ENCODE results near the gene GMDS. TPM values are rescaled to one million over a fixed set of nuclear protein-coding genes. Genes with fewer than 3 reads are reported as not detected.

GMDS gene
- total RNA-seq, 1 experiment from 2014 or later, result 35.0 TPM

- H3K27ac Mint-ChIP-seq, result no peak overlapping the region
- H3K4me1 Mint-ChIP-seq, result peaks cover 32% of the 10 kb centered on the region
- H3K9me3 Mint-ChIP-seq, result no peaks in the 10 kb centered on the region
- TF ChIP-seq MLX (CRISPR knock-in tag; IDR thresholded peaks at IDR 0.05) (no peak), FOXP4 (CRISPR knock-in tag; IDR thresholded peaks at IDR 0.05) (no peak), ARID4B (CRISPR knock-in tag; IDR thresholded peaks at IDR 0.05; ENCODE audit: borderline replicate concordance) (no peak), ZNF121 (CRISPR knock-in tag; IDR thresholded peaks at IDR 0.05) (no peak), ZBTB21 (CRISPR knock-in tag; IDR thresholded peaks at IDR 0.05; ENCODE audit: borderline replicate concordance) (no peak), PRDM15 (CRISPR knock-in tag; IDR thresholded peaks at IDR 0.05) (no peak), ZNF512 (CRISPR knock-in tag; IDR thresholded peaks at IDR 0.05; ENCODE audit: borderline replicate concordance) (no peak), AR (CRISPR knock-in tag; IDR thresholded peaks at IDR 0.05) (no peak), JUN (CRISPR knock-in tag; IDR thresholded peaks at IDR 0.05) (no peak), USF1 (CRISPR knock-in tag; IDR thresholded peaks at IDR 0.05) (no peak), PRRX2 (CRISPR knock-in tag; IDR thresholded peaks at IDR 0.05) (no peak), ZMAT4 (CRISPR knock-in tag; IDR thresholded peaks at IDR 0.05) (no peak)
- H3K4me3 Mint-ChIP-seq, result no peak overlapping the region
- H3K27me3 Mint-ChIP-seq (ENCODE audit: low read depth), result no peaks in the 10 kb centered on the region; the same call in 1 of the 2 replicates
- CTCF ChIA-PET, result interaction anchor here (0.7 to 1.1 kb wide), 3 partner anchors 53 to 827 kb away, joined by 3 read pairs; no protein-coding TSS in a partner anchor
- DNase-seq (ENCODE audit: low spot score) (no peak), ATAC-seq (no peak)
- H3K36me3 Mint-ChIP-seq, result no peaks in the 10 kb centered on the region
- POLR2A ChIA-PET, result no interaction called here
These were observed 668.7 kb downstream of the GMDS start for GRCh38 chr6:1576711-1577110.

All from WTC11 (cell line).